Suprapubic skin (tissue), 4 donors: ENCODE results near the gene BCAS4.

Experiments
- EP300 ChIP-seq: sonication (generic); formaldehyde crosslinking; IDR thresholded peaks from one replicate; pipeline ENCODE4 v1.6.1; 2017; ENCODE audit warnings: antibody characterized with exemption
- POLR2A ChIP-seq, 2 donors: fragments of 450-650 bp; IDR thresholded peaks; one replicate each; pipeline ENCODE4 v1.6.1; 2017; ENCODE audit warnings: antibody characterized with exemption in 2 of 2, mild to moderate bottlenecking in 2 of 2, moderate library complexity in 2 of 2
- POLR2AphosphoS5 ChIP-seq, 3 donors: sonication (generic); formaldehyde crosslinking; IDR thresholded peaks; one replicate each; pipeline ENCODE4 v1.6.1; 2017; ENCODE audit warnings: antibody characterized with exemption in 3 of 3
- TF ChIP-seq, protein P1 (sequence below), 2 donors: fragments of 200-600 bp in 1 of 2; fragments of 450-650 bp in 1 of 2; sonication (generic) in 1 of 2; IDR thresholded peaks; one replicate each; pipeline ENCODE4 v1.5.1; 2016 to 2019; ENCODE audit warnings: antibody characterized with exemption in 2 of 2, mild to moderate bottlenecking in 1 of 2, moderate library complexity in 1 of 2

DNA sequence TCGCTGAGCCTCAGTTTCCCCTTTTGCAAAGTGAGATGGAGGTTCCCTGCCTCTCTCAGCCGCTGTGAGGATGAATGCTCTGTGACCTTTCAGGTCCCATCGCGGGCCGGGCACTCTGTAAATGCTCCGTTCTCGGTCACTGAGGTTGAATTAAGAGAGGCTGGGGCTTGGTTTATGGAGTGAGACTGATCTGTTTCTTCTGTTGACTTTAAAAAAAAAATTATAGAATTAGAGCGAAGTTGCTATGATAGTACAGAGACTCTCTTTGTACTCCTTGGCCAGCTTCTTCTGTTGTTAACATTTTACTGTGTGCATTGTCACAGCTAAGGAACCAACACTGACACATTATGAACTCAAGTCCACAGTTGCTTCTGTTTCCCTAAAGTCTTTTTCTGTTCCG is 72.0 kb downstream of the BCAS4 start:
- TF ChIP-seq, protein P1, sequence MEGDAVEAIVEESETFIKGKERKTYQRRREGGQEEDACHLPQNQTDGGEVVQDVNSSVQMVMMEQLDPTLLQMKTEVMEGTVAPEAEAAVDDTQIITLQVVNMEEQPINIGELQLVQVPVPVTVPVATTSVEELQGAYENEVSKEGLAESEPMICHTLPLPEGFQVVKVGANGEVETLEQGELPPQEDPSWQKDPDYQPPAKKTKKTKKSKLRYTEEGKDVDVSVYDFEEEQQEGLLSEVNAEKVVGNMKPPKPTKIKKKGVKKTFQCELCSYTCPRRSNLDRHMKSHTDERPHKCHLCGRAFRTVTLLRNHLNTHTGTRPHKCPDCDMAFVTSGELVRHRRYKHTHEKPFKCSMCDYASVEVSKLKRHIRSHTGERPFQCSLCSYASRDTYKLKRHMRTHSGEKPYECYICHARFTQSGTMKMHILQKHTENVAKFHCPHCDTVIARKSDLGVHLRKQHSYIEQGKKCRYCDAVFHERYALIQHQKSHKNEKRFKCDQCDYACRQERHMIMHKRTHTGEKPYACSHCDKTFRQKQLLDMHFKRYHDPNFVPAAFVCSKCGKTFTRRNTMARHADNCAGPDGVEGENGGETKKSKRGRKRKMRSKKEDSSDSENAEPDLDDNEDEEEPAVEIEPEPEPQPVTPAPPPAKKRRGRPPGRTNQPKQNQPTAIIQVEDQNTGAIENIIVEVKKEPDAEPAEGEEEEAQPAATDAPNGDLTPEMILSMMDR (IDR thresholded peaks at IDR 0.05): no peak
- TF ChIP-seq POLR2A (IDR thresholded peaks at IDR 0.05) (no peak), EP300 (no peak), POLR2AphosphoS5 (IDR thresholded peaks at IDR 0.05) (no peak)
